Body of pancreas (tissue), 4 donors: ENCODE results near the gene DOCK2.

ENCODE experiments used
- POLR2A ChIP-seq, 3 donors: fragments of 450-650 bp; IDR thresholded peaks; one replicate each; pipeline ENCODE4 v1.6.1; 2016; ENCODE audit warnings: antibody characterized with exemption in 3 of 3, mild to moderate bottlenecking in 2 of 3
- TF ChIP-seq, protein P1 (sequence below), 7 experiments: fragments of 450-650 bp in 4 of 7; fragments of 200-600 bp in 3 of 7; sonication (generic) in 3 of 7; IDR thresholded peaks; one replicate each; pipeline ENCODE4 v1.5.1; 2016 to 2019; ENCODE audit warnings: antibody characterized with exemption in 7 of 7

DNA sequence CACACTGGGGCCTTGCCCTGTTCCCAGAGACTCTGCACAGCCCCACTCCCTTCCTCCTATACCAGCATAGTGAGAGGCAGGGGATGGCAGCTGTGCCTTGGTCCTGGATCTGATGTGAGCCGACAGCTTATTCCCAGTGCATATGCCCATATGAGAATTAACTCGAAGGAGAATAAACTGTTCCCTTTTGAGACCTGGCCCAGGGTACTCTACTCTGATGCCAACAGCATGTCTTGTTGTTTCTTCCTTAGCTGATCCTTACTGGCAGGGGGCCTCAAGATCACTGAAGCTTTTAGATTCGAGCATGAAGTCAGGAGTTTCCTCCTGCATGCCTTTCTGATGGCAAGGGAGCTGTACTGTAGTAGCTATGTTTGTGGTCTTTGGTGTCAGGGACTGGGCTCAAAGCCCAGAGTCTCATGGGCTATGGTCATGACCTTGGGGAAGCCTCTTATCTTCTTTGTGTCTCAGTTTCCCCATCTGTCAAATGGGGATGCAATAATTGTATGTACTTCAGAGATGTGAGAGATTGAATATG is 57.1 kb downstream of the DOCK2 start:
- TF ChIP-seq, protein P1, sequence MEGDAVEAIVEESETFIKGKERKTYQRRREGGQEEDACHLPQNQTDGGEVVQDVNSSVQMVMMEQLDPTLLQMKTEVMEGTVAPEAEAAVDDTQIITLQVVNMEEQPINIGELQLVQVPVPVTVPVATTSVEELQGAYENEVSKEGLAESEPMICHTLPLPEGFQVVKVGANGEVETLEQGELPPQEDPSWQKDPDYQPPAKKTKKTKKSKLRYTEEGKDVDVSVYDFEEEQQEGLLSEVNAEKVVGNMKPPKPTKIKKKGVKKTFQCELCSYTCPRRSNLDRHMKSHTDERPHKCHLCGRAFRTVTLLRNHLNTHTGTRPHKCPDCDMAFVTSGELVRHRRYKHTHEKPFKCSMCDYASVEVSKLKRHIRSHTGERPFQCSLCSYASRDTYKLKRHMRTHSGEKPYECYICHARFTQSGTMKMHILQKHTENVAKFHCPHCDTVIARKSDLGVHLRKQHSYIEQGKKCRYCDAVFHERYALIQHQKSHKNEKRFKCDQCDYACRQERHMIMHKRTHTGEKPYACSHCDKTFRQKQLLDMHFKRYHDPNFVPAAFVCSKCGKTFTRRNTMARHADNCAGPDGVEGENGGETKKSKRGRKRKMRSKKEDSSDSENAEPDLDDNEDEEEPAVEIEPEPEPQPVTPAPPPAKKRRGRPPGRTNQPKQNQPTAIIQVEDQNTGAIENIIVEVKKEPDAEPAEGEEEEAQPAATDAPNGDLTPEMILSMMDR (IDR thresholded peaks at IDR 0.05), result no peak
- no peak for TF ChIP-seq POLR2A (IDR thresholded peaks at IDR 0.05)
